ENCODE results near the gene HOXA11. TPM values are rescaled to one million over a fixed set of nuclear protein-coding genes. Genes with fewer than 3 reads are reported as not detected.

HOXA11 gene
- polyA plus RNA-seq, 3 donors = 33.0 to 35.3 (median 34.6) TPM

DNA sequence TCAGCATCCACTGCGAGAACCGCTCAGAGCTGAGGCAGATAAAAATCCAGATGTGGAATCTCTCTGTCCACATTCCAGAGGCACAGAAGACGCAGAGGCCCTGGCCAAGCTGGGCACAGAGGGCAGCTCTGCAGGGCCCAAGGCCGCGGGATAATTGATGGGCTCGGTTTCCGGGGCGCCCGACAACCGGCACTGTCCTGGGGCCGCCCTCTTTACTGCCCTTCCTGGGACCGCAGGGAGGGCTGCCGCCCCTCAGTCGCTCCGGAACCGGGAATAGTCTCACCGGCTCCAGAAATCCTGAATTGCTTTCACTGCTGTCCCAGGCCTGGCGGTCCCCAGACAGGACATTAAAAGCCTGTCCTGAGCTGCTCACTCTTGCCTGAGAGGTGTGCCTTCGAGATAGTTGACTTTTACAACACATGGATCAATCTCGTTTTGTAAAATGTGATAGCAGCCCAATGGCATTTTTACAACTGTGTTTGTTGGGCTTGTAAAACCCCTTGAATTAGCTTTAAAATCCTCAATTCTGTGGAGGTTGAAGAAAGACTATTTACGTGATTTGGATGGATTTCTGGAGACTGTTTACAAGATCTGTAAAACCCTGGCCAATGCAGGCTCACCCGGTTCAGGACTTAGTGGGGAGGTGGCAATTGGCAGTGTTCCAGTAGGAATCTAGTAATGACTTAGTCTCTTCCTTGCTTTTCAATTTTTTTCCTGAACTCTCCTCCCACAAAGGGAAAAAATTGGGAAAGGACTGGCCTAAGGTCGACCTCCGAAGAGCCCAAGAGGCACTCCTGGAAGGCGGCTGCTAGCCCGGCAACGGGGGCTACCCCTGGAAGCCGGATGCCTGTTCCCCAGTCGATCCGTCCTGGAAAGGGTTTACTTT lies 36.0 kb downstream of the HOXA11 start:
- DNase-seq (ENCODE audit: low read depth in 3 of 3, low spot score in 2 of 3) = no peak

DNA sequence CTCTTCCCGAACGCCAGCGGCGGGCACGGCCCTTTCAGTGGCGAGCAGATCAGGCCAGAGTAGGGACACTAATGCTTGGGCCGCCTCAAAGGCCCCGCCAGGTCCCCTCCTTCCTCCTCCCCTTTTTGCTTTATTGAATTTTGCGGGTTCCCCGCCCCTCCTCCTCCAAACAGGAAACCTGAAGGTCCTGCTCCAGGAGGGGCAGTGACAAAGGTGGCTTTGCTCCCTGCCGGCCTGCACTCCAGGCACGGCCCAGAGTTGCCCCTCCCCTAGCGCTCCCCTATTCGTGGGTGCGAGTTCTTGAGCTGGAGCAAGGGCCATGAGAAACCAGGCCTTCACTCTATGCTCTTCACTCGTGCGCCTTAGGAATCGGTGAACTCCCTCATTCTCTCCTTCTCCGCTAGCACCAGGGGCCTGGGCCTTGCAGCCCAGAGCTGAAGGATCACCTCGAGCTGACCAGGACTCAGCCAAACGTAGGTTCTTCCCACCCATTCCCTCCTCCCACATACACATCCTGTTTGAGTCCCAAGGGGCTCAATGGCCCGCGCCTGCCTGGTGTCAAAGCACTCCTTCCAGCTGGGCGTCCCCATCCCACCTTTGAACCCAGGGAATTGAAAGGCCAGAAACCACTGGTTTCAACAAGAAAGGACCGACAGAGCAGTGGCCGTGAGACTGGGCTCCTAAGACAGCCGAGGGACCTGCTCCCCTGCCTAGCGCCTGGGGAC lies 36.8 kb downstream of the HOXA11 start:
- DNase-seq (ENCODE audit: low read depth in 3 of 3, low spot score in 2 of 3) = no peak

DNA sequence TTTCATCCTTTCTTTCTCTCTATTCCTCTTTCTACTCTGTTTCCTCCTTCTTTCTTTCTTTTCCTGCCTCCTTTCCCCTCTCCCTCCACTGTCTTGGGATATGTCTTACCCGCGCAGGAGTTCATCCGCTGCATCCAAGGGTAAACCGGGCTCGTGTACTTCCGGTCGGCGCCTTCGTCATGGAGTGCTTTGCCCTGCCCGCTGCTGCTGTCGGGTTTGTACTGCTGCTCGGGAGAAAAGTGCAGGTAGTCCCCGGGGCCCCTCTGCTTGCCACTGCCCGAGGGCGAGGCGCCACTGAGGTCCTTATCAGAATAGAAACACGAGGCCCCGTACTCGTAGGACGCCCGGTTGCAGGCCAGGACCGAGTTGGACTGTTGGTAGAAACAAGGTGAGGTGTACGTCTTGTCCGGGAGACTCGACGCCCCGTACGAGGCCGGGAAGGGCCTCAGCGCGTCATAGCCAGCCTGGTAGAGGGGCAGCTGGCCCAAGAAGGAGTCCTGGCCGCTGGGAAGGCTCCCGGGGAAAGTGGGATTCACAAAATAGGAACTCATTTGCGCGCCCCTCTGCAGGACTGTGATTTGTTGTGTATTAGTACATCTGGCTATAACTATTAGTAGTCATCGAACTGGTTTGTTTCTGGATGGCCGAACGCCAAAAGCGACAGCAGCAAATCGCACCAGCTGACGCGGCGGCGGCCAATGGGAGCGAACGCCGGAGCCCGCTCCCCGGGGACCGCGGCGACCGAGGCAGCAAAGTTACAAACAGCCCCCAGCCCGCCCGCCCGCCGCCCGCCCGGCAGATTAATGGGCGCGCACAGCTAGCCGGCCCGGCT lies 37.6 kb downstream of the HOXA11 start, which contains the start of gene HOXA6:
HOXA6 (minus strand) TSS at position 576 of the 832 bp plus-strand sequence; CDS start at position 551, 25 bp downstream.
- no peak for DNase-seq (ENCODE audit: low read depth in 3 of 3, low spot score in 2 of 3)

DNA sequence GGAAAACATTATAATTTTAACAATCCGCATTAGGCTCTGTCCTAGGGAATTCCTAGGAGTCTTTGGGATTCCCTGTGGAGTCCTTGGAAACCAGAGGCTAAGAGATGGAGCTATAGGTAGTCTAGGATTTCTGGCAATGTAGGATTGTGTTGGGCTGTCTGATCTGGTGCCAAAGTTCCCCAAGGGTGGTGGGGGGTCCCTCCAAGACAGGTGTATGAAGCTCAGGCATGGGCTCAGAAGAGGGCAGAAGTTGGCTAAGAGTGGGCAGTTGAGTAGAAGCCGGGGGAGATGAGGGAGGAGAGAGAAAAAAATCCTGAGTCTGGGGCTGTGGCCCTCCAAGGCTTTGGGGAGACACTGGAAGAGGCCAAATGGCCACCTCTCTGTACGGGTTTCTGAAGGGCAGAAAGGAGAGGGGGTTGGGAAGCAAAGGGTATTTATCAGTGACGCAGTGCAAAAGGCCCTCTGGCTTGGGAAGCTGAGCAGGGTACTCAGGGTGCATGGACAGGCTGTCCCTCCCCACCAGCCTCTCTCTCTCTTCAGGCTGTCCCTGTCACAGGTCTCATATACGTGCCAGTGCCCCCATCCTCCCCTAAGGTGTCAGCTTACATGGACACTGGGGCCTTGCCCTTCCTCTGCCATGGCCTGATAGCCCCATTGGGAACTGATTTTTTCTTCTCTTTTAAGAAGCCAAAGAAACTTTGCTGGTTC lies 38.4 kb downstream of the HOXA11 start:
- DNase-seq (ENCODE audit: low read depth in 3 of 3, low spot score in 2 of 3) = no peak

DNA sequence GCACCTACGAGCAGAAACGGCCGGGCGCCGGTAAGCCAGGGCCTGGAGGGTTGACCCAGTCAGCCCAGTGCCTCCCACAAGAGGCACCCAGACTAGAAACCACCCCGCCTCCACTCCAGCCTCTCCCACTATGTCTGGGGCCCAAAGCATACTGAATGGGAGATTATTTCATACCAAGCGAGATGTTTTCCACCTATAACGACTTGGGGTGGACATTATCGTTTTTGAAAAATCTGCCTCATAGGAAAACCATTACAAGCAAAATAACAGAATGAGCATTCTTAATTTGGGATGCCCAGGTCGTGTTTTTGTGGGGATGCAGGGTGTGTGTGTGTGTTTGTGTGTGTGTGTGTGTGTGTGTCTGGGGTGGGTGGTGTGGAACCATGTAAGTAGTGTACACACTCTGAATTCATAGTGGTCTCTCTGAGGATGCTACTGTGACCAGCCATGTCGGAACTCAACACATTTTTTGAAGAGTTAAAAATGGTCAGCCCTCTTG lies 39.1 kb downstream of the HOXA11 start:
- no peak for DNase-seq (ENCODE audit: low read depth in 3 of 3, low spot score in 2 of 3)

DNA sequence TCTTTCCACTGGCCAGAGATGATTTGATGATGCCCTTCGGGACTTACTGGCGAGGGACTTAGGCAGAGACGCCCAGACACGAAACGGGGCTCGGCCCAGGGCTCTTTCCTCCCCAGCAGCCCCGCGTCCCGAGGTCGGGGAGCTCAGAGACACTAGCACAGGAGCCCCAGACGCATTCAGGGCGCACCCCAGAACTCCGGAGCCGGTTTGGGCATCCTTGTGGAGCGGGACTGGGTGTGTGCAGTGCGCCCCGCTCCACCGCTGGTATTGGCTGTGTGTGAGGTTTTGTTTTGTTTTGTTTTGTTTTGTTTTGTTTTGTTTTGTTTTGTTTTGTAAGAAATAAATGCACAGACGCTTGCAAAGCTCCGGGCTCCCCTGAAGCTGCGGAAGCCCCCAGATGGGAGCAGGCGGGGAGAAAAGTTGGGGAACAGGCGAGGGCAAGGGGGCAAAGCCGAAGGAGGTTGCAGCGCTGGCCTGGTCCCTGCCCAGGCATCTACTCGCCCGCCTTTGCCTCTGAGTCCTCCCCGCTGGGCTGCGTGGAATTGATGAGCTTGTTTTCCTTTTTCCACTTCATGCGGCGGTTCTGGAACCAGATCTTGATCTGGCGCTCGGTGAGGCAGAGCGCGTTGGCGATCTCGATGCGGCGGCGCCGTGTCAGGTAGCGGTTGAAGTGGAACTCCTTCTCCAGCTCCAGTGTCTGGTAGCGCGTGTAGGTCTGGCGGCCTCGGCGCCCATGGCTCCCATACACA lies 39.7 kb downstream of the HOXA11 start:
- DNase-seq (ENCODE audit: low read depth in 3 of 3, low spot score in 2 of 3) = no peak

DNA sequence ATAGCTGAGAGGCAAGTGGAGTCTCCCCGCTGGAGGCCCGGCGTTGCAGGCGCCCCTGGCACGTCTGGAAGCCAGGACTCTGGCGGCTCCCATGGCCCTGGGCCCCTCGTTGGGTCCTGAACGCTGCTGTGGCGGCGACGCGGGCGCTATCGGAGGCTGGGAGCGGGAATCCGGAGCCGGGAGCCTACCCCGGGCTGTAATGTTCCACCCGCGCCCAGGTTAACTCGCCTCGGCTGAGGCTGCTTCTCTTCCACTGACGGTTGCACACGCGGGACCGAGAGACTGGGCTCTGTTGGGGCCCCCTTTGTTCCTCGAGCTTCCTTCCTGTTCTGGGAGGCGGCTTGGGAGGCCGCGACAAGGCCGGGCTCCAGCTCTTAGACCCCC lies 40.3 kb downstream of the HOXA11 start:
- no peak for DNase-seq (ENCODE audit: low read depth in 3 of 3, low spot score in 2 of 3)

DNA sequence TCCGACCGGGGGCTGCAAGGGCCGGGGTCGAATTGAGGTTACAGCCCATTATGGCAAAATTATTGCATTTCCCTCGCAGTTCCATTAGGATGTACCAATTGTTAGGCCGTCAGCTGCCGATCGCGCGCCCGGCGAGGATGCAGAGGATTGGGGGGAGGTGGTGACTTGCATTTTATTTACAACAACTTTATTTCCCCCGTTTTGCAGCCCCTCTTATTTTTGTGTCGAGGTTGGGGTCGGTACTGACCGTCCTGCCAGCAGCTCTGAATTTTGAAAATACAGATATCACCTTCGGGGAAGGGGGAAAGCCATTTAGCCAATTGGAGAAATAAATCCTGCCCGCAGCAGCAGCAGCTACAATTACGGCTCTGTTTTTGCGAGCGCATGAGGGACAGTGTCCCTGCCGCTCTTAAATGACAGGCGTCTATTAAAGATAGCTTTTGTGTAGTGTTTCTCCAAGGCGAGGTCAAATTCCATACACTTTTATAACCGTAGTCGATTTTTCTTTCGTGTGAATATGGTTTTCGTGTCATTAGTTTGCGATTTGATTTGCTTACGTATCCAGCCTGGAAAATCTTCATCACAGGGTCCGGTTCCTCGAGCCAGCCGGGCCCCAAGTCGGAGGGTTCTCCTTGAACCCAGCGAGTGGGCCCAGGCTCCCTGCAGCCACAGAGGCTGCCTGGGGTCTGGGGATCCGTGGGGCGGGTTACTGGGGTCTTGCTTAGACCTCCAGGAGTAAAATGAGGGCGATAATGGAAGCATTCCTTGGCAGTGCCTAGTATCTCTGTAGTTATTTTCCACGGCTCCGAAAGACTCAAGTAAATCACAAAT lies 40.9 kb downstream of the HOXA11 start:
- DNase-seq (ENCODE audit: low read depth in 3 of 3, low spot score in 2 of 3) = no peak

DNA sequence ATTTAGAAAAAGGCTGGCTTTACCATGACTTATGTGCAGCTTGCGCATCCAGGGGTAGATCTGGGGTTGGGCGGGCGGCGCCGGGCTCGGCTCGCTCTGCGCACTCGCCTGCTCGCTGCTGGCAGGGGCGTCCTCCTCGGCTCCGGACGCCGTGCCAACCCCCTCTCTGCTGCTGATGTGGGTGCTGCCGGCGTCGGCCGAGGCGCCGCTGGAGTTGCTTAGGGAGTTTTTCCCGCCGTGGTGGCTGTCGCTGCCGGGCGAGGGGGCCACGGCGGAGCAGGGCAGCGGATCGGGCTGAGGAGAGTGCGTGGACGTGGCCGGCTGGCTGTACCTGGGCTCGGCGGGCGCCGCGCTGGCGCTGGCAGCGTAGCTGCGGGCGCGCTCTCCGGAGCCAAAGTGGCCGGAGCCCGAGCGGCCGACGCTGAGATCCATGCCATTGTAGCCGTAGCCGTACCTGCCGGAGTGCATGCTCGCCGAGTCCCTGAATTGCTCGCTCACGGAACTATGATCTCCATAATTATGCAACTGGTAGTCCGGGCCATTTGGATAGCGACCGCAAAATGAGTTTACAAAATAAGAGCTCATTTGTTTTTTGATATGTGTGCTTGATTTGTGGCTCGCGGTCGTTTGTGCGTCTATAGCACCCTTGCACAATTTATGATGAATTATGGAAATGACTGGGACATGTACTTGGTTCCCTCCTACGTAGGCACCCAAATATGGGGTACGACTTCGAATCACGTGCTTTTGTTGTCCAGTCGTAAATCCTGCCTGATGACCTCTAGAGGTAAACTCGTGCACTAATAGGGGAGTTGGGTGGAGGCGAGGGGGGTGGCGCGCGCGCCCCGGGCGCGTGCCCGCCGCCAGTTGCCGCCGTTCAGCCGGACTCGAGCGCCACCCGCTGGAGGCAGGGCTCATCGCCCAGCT lies 41.7 kb downstream of the HOXA11 start, which contains the start of gene HOXA5:
HOXA5 (minus strand) TSS at position 659 of the 927 bp plus-strand sequence; CDS start at position 585, 74 bp downstream.
- DNase-seq (ENCODE audit: low read depth in 3 of 3, low spot score in 2 of 3) = peak in 2 of 3 donors; percentile 87 to 90

DNA sequence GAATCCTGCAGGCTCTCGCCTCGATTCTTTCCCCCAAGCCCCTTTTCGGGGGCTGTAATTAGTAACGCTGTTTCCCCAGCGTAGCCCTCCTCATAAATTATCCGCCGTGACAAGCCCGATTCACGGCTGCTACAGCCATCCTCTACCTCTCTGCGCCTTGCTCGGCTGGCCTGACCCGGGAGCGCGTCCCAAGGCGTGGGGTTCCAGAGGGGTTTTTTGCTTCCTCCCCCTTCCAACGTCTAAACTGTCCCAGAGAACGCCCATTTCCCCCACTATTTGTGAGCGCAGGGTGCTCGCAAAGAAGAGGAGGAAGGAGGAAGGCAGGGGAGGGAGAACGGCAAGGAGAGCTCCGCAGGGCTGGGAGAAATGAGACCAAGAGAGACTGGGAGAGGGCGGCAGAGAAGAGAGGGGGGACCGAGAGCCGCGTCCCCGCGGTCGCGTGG lies 42.4 kb downstream of the HOXA11 start:
- no peak for DNase-seq (ENCODE audit: low read depth in 3 of 3, low spot score in 2 of 3)

DNA sequence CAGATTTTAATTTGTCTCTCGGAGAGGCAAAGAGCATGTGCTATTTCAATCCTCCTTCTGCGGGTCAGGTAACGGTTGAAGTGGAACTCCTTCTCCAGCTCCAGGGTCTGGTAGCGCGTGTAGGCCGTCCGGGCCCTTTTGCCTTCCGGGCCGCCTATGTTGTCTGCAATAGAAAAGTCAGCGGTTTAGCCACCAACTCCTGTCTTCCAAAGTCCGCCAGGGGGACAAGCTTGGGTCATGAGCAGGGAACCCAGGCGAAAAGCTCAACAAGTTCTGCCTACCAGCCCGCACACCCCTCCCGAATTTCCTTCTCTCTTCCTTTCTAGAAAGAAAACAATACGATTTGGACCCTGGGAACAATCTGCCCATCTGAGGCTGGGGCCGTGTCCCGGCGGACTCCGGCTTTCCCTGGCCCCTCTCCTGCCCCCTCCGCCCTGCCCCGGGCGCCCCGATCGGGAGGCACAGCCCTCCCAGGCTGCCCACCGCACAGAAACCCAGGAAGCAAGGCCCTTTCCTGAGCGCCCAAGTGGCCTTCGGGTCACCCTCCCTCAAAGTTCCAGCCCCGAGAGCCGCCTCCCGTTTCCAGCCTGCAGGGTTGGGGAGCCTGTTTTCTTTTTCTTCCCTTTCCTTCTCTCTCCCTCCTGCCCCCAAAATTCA lies 43.0 kb downstream of the HOXA11 start:
- no peak for DNase-seq (ENCODE audit: low read depth in 3 of 3, low spot score in 2 of 3)

DNA sequence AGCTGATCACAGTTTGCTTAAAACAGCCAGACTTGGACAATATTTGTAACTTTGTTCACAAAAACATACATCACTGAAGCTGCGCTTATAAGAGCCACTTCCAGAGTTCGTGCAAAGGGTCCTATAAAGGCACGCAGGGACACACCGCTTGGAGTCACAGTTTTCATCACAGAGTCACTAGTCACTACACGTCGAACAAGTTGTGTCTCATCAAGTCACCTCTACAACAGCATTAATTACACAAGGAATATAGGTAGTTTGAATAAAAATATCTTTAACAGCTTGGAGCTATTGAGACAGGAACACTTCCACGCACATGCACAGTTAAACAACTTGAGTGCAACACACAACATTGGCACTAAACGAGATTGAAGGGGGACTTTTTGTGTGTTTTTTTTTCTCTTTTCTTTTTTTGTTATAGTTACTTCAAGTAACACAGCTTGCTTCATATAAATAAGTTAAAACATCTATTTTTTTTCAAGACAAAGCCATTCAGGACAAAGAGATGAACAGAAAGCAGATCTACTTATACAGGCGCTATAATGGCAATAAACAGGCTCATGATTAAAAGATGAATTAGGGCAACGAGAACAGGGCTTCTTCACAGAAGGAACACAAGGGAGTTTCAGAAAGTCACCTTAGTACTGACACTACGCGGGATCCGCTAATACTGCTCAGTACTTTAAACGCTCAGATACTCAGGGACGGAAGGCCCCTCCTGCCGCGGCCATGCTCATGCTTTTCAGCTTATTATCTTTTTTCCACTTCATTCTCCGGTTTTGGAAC lies 43.7 kb downstream of the HOXA11 start:
- no peak for DNase-seq (ENCODE audit: low read depth in 3 of 3, low spot score in 2 of 3)

DNA sequence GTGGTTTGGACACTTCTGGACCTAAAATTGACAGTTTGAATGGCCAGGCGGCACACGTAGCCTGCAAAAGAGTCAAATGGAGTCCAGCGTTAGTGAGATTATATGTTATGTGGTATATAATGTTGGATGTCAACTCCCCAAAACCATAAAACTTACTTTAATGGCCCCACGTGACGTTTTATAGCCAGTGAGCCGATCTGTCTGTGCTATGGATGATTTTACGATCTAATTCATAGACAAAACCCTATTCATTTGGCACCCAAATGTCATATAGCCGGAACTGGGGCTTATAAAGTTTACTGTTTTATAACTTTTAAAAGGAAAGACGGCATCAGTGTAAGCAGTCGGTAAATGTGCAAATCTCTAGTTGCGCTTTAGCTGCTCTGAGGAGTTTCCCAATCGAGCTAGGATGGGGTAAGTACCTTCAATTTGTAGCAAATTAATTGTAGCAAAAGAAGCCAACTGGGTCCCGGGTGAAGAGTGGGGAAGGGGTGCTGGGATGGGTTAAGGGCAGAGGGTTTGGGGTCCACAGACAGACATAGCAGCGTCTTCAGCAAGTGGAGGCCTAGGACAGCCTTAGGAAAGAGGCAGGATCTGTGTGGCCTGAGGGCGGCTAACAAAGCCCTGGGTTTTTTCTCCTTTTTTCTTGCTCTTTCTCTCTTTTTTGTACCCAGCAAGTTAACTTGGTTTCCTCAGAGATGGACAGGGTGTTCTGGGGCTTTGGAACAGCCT lies 44.7 kb downstream of the HOXA11 start:
- DNase-seq (ENCODE audit: low read depth in 3 of 3, low spot score in 2 of 3) = no peak

DNA sequence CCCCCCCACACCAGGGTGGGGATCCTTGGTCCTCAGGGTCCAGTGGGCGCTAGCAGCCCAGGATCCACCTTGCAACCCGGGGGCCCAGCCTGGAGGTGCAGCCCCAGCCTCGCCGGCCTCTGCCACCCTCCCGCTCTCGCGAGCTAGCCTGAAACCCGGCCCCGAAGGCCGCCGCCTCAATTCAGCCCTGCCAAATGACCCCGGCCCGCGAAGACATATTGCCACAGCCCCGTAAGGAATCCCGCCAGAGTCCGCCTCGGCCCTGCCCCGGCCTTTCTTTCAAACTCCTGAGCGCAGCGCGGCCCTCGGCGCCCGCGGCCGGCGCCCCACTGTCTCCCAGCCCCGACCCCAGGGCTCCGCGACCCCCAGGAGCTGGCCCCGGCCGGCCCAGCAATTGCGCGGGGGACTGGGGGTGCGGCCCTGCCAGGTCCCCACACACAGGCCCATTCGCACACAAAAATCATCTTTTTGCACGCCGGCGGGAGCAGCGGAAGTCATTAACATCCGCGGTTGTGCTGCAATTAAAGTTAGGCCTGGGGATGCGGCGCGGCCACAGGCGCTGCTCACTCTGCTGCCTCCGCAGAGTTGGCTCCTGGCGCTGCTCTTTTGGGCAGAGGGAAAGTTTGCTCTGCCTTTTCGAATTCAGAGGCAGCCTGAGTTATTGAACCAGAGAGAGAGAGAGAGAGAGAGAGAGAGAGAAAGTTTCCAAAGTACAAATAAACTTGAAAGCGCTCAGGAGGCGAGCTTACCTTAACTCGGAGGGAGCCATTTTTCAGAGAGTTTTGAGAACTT lies 45.5 kb downstream of the HOXA11 start:
- DNase-seq (ENCODE audit: low read depth in 3 of 3, low spot score in 2 of 3) = no peak

DNA sequence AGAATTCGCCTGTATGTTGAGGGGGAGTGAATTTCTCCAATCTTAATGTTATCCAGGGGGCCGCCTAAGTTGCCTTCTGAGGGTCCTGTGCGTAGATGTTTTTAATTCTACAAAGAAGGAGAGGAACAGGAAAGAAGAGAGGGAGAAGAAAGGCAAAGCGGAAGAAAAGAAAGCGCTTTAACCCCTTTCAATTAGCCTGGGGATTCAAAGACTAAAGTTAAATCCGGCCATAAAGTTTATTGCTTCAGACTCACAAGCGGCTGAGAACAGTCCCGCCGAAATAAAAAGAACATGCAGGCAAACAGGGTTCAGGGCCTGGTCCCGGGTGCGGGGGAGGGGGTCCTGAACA lies 46.1 kb downstream of the HOXA11 start:
- DNase-seq (ENCODE audit: low read depth in 3 of 3, low spot score in 2 of 3) = no peak
